Measurements from ENCODE around the gene ASTN2.
"Not testable (repeated sequence)": the region's sequence is repeated elsewhere in the genome, so short reads cannot be mapped to it uniquely, and the experiment has no call there.

Gene ASTN2

DNA sequence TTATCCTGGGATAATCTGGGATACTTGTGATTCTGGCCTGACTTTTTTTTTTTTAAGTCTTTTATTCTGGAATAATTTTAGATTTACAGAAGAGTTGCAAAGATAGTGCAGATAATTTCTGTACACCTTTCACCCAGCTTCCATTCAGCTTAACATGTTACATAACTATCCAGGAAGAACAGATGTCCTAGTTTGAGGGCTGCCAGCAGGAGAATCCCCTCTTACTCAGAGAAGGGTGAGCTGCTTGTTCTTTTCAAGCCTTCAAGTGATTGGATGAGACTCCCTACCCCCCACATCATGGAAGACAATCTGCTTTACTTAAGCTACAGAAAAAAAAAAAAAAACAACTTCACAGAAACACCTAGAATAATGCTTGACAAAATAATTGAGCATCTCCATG, 473.6 kb downstream of the ASTN2 start:
- DNase-seq = no peak

DNA sequence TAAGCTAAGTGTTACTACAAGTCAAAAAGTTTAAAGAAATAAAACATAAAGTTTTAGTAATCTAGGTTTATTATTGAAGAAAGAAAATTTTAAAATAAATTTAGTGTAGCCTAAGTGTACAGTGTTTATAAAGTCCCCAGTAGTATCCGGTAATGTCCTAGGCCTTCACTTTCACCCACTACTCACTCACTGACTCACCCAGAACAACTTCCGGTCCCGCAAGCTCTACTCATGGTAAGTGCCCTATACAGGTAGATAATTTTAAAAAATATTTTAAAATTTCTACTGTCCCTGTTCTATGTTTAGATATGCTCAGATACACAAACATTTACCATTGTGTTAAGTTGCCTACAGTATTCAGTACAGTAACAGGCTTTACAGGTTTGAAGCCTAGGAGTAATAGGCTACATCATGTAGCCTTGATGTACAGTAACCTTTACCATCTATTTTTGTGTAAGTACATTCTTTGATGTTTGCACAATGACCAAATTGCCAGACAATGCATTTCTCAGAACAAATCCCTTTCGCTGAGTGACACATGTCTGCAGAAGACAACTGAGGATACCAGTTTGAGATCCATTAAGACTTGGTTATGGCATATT, 474.1 kb downstream of the ASTN2 start:
- no peak for DNase-seq

DNA sequence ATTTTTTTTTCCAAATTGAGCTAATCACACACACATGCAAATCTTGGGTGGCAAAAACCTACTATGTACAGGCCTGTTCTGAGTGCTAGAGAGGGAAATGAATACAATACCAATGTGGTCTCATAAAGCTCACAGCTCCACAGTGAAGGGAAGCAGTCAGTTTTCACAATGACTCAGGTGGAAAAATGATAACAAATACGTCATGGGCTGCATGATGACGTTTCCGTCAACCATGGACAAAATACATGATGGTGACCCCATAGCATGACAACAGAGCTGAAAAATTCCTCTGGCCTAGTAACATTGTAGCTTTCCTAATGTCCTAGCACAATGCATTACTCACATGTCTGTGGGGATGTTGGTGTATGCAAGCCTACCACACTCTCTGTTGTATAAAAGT, 475.2 kb downstream of the ASTN2 start:
- DNase-seq = no peak

DNA sequence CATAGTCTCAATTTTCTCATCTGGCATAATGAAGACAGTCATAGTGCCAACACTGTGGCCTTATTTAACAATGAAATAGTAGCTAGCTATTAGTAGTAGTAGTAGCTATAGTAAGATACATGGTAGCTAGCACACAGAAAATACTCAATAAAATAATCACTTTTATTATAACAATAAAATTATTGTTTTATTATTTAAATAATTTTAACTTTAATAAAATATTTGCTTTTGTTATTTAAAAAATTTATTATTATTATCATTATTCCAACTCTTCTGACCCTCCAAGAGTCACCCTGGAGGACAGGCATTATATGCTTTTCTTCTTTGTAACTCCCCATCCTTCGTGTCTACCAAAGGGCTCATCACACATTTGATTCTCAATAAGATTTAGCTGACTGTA, 475.7 kb downstream of the ASTN2 start:
- DNase-seq = no peak

DNA sequence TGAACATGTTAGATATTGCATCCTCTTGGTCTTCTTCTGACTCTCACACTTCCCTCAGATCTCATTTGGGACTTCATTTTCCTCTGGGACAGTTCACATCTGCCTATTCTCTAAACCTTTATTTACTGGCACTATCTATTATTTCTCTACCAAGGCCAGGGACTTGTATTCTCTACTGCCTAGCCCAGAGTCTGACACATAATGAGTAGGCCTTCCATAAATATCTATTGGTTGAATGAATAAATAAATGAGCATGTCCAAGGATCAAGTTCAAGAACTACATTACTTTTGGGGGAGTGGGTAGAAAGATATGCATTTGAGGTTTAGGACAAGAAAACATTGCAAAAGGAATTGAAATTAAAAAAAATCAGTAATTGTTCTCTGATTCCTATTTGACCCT, 477.5 kb downstream of the ASTN2 start:
- DNase-seq = no peak

DNA sequence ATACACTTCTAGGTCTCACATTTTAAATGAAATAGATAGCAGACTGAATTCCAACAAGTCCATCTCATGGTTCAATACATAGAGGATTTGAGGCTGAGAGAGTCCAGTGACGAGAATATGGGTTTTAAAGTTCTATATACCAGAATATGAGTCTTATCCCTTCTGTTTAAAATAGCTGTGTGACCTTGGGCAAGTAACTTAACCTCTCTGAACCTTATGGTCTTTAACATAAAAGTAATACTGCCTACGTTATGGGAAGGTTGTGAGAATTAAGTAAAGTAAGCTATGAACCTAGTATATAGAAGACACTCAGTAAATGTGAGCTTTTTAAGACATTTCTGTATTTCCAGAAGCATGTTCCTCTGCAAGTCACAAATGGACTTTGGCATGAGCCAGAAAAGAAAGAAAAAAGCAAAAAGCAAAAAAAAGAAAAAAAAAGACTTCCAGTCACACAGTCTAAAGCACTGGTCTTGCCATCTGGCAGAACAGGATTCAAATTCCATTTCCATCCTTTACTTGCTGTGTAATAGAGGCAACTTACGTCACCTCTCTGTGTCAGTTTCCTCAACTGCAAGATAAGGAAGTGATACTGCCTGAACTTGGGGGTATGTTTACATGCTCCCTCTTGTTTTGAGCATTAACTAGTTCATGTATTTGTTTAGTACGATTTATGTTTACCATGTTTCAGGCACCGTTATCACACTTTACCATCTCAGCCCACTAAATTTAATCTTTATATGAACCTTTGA, 479.5 kb downstream of the ASTN2 start:
- DNase-seq = no peak

DNA sequence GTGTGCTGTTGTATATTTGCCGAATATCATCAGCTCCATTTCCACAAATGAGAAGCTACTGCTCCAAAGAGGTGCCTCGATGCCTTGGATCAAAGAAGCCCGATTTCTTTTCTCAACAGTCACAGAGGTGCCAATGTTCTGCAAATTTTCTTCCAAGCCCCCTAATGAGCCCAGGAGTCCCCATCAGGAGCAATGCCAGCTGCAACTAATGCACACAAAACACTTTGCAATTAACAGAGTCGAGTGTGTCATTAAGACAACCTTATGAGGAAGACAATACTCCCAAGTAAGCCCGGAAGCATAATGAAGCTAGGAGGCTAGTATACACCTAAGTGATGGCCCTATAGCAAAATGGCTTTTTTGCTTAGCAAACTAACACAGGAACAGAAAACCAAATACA, 480.7 kb downstream of the ASTN2 start:
- DNase-seq = no peak

DNA sequence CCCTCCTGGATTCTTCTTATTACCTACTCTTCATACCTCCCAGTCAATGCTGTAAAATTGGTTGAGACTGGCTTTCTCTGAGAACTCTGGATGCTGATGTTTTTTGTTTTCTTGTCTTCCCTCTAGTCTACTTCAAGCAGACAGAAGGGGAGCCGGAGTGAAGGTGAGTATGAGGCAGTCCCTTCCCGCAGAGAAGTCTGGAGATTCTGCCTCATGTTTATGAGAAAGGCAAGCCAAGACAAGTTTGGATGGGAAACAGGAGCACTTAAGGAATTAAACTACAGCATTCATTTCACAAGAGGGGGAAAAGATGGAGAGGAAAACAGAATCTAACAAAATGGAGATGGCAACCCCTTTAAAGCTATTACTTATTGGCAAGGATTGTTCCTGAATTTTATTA, 481.6 kb downstream of the ASTN2 start:
- no peak for DNase-seq

DNA sequence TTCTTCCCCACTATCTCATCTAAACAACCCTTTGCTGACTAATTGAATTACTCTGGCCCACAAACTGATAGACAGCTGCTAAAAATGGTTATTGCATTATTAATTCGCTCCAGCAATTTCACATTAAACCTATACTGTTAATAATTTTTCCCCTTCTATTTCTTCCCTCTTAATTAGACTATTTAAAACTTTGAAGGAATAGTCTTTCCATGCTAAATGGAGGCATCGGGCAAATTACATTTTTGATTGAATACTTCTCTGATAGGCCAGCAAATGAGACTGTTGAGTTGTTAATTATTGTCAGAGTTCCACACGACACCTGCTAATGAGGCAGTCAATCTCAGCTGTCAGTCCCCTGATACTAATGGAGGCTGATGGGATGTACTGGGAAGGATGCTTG, 485.2 kb downstream of the ASTN2 start:
- no peak for DNase-seq

DNA sequence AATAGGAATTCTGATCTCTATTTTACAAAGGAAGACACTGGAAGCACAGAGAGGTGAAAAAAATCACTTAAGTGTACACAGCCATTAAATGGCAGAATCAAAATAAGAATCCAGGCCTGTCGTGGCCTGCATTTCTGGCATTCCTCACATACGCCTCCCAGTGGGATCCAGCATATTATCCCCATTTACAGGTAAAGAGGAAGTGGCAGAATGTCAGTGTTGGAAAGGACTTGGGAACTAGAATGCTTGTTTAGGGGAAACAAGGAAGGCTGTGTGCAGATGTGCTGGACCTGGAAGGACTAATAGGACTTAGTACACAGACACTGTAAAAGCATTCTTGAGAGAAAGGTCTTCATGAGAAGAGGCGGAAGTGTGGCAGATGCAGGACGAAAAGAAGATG, 486.0 kb downstream of the ASTN2 start:
- no peak for DNase-seq

DNA sequence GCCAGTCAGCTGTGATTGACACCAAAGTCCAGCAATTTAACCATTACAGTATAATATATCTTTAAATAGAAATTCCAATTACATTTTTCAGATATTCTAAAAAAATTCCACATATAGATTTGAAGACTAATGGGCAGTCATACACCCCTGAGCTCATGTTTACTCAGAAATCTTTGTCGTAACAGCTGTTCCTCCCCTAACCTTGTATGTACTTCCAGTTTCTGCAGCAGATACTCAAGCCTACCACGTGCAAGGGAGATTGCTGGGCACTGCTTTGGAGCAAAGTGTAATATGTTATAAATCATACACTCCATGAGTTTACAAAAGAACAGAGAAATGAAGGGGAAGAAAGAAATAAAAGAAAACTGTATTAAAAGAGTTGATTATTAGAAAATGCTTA, 486.6 kb downstream of the ASTN2 start:
- DNase-seq = no peak

DNA sequence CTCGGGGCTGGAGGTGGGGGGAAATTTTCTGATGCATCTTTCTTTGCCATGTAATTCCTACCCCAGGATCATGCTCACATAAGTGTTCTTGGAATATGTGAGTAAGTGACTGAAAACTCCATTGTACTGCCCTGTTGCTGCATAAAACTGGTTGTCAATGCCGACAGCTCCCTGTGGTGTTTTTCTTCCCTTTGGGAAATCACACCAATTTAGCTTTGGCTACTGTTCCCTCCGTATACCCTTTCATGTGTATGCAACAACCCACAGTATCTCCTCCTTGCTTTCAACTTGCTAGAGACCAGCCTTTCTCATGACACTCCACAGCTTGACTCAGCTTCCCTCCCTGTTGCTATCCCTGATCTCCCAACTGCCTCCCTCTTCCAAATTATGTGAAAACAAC, 487.1 kb downstream of the ASTN2 start:
- no peak for DNase-seq

DNA sequence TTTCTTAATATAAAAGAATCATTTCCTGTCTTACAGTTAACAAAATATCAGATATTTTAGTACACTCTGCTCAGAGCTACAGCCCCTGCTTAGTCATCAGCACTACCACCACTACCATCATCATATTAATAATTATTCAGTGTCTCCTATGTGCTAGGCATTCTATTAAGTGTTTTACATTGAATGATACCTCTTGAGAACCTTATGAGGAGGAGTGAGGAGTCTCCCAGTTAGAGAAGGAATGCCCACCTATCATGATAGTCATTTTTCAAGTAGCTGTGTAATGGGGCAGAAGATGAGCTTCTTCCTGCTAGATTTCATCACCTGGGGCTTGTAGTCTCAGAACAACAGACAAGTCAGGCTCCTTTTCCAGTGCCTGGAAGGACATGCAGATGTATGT, 489.7 kb downstream of the ASTN2 start:
- DNase-seq = no peak

DNA sequence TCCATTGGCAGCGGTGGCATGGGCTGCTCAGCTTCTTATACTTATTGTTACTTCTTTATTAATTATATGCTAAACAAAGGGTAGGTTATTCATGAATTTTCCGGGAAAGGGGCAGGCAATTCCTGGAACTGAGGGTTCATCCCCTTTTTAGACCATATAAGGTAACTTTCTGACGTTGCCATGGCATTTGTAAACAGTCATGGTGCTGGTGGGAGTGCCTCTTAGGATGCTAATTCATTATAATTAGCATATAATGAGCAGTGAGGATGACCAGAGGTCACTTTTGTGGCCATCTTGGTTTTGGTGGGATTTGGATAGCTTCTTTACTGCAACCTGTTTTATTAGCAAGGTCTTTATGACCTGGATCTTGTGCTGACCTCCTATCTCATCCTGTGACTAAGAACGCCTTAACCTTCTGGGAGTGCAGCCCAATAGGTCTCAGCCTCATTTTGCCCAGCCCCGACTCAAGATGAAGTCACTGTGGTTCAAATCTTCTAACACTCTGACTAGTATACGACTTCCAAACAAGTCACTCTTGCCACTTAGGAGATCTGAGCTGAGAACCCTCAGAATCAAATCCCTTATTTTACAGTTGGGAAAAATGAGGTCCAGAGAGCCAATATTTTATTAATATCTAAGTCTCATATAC, 490.3 kb downstream of the ASTN2 start:
- DNase-seq = no peak

DNA sequence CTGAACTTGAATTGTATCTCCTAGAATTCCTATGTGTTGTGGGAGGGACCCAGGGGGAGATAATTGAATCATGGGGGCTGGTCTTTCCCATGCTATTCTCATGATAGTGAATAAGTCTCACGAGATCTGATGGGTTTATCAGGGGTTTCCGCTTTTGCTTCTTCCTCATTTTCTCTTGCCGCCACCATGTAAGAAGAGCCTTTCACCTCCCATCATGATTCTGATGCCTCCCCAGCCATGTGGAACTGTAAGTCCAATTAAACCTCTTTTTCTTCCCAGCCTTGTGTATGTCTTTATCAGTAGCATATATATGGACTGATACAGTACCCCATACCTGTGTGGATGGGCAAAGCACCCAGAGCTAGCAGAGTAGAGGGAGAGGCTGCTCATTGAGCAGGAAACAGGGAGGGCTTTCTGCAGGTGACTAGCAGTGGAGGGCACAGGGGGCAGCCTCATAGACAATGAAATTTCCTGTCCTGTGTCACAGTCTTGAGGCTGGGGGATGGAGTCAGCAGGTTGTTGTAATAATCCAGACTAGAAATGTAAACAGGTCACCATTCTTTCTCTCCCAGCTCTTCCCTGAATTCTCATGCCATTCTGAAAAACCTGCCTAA, 496.9 kb downstream of the ASTN2 start:
- not testable (repeated sequence) for DNase-seq

DNA sequence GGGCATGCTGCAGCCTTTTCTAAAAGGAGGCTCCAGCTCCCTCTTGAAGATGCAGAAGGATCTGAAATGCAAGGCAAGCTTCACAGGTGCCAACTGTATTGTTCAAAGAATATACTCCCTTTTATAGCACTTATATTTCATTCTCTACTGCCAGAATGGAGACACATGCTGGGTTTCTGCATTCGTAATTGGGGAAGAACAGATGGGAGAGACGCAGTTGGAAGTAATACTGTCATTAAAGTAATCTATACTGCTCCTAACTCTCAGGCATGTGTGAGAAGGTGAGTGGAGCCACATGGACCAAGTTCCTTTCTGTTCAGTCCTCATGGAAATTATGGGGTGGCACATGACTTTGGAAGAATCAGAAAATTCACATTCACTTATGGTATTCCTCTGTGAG, 501.3 kb downstream of the ASTN2 start:
- DNase-seq = no peak

DNA sequence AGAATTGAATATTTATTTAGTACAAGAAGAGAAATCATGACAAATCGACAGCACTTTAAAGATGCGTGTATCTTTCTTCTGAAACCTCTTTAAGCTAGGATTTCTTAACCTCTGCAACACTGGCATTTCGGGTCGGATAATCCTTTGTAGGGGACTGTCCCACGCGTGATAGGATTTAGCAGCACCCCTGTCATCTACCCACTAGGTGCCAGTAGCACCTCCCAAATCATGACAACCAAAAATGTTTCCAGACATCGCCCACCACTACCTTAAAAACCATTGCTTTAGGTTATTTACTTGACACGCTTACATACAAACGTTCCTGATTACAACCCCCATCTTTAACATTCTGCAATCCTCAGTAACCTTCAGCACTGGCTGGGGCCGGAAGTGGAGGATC, 504.7 kb downstream of the ASTN2 start:
- DNase-seq = no peak

DNA sequence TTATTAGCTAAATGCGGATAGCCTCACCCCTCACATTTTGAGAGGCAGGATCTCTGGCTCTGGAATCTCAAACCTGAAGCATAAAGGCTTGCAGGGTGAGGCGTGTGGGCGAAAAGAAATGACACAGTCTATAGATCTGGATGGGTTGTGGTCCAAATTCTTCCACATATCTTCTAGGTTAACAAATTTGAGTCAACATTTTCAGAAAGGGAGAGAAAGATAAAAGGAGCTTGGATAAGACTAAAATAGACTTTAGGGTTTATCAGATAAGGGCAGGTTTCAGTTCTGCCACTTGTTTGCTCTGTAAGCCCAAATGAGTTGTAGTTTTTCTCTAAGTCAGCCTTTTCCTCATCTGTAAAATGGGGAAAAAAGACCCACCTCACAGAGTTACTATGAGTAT, 506.9 kb downstream of the ASTN2 start:
- no peak for DNase-seq

DNA sequence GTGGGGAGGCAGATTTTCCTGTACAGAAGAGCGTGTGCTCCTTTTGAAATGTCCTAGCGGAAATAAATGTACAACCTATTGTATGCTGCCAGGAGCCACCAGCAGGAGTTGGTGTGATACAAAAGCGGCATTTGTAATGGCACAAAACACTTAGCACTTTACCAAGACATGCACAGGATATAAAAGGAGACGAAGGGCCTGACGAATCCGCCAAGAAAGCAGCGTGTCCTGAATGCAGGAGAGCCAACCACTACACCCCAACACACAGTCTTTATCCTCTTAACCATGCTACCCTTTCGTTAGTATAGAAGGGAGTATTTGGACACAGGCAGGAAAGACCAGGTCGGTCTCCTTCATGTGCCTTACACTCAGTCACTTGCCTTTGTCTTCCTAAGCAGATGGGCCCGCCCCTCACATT, 509.7 kb downstream of the ASTN2 start:
- DNase-seq = no peak

DNA sequence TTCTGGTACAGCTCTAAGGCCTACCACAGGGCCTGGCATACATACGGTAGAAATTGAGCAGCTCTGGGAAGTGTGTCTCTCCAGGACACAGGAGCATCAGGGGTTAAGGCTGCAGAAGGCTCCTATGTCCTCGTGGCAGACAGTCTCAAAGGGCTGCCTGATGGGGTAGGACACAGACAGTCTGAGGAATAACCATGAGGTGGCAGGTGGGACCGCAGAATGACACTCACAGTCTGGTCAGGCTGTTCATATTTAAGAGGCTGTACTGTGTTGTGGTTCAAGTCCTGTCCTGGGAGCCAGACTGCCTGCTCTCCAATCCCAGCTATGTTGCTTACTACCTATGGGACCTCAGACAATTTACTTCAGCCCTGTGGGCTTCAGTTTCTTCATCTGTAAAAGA, 510.7 kb downstream of the ASTN2 start:
- DNase-seq = no peak

DNA sequence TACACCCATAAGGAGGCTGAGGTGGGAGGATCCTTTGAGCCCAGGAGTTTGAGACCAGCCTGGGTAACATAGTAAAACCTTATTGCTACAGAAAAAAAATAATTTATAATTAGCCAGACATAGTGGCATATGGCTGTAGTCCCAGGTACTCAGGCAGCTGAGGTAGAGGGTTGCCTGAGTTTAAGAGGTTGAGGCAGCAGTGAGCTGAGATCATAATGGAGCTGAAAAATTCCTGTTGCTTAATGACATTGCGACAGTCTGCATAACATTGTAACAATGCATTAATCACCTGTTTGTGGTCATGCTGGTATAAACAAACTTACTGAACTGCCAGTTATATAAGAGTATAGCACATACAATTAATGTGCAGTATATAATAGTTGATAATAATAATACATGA, 513.6 kb downstream of the ASTN2 start:
- no peak for DNase-seq

DNA sequence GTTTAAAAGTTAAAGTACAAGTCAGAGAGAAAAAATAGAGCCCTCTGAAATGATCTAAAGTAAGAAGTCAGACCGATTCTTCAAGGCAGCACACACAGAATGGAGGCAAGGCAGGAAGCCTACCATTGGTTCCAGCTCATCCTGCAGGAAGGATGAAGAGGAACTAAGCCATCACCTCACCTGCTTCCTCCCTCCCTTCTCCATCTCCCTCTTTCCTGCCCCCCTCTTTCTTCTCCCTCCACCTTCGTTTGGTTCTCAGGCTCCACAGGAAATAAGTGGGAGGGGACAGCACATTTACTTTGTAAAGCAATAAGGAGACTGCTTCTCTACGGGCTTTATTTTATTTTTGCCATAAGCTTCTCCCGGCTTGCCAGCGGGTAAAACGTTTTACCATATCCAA, 514.3 kb downstream of the ASTN2 start:
- DNase-seq = no peak

DNA sequence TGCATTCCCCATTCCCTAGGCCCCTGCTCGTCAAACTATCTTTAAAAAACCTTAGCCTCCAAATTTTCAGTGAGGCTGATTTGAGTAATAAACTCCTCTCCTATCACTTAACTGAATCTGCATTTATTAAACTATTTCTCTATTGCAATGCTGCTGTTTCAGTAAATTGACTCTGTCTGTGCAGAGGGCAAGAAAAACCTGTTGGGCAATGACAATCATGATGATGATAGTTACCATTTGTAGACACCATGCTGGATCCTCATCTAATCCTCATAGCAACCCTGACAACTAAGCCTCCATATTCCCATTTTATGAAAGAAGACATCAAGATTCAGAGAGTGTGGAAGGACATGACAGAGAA, 514.9 kb downstream of the ASTN2 start:
- DNase-seq = no peak

DNA sequence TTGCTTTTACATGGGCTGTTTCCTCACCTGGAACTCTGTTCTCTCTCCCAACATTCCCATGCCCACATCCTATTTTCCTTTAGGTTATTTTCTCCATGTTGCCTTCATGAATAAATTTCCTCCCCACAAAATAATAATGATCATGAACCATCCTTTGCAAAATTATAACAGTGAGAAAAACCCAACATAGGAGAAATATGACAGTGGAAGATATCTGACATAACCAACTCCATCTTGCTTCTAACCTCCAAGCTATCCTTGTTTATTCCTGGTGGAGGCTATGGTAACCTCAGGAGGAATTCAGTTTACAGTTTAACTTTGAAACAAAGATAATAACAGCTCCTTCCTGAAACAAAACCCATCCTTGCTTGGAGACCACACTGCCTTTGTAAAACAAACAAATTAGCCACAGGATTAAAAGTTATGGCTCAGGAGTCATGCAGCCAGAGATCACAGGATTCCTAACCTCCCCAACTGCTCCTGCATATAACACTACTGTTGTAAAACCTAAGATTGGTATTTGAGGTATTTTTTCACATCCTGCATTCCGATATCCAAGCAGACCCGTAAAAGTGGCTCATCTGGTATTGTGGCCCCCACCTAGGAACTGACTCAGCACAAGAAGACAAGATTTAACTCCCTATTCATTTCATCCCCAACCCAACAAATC, 515.4 kb downstream of the ASTN2 start:
- no peak for DNase-seq
